Fibroblast of peridontal ligament (primary cell): ENCODE results near the gene CHRDL1.
"Not testable (repeated sequence)": the region's sequence is repeated elsewhere in the genome, so short reads cannot be mapped to it uniquely, and the experiment has no call there.

Experiments used
- DNase-seq: peaks from one replicate; pipeline ENCODE4 v3.0.0-alpha.2; 2010; ENCODE audit errors: extremely low read depth

The CHRDL1 gene

GRCh38 chrX:110665223-110666002 lies 130.2 kb downstream of the CHRDL1 start:
- peak; percentile 43 for DNase-seq

GRCh38 chrX:110657073-110657472 lies 138.5 kb downstream of the CHRDL1 start:
- no peak for DNase-seq

GRCh38 chrX:110654280-110654679 lies 141.3 kb downstream of the CHRDL1 start:
- not testable (repeated sequence) for DNase-seq

DNA sequence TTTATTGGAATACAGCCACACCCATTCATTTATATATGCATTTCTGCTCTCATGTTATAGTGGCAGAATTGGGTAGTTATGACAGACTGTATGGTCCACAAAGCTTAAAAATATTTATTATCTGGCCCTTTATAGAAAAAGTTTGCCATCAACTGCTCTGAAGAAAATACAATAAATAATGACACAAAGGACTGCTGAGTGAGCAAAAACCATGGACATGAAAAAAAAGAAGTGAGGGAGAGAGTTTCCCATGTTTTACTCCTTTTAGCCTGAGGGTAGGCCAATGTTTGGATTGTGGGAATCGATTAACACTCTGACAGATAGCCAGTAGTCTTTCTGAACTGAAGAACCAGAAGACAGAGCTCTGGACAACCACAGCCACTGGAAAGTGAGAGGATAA lies 149.2 kb downstream of the CHRDL1 start:
- no peak for DNase-seq
